ENCODE measurements around the gene RAB32.
A peak's percentile ranks its signal among the peaks of the same experiment; 100 is the strongest.
"Not testable (repeated sequence)": the region's sequence is repeated elsewhere in the genome, so short reads cannot be mapped to it uniquely, and the experiment has no call there.

RAB32 gene

DNA sequence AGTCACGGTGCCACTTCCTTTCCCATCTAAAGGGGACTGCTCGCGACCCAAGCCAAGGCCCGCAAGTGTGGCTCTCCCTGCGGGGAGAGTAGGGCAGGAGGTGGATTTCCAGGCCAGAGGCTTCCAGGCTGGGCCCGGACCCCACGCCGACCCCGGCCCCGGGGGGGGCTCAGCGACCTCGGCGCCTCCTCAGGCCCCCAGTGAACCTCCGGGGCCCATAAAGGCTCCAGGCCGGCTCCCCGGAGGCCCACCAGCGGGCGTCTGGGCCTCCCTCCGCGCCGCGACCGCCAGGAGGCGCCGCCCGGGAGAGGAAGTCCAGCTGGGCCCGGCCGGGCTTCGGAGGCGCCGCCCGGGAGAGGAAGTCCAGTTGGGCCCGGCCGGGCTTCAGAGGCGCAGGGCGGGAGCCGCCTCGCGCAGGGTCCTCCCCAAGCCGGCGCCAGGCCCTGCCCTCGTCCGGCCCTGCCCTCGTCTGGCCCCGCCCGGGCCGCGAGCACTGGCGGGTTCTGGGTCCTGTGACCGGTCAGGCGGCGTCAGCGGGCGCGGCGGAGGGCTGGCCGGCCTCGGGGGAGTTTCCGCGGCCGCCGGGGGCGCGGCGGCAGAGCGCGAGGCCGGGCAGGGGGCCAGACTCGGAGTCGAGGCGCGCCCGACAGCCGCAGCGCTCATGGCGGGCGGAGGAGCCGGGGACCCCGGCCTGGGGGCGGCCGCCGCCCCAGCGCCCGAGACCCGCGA, at the start of gene RAB32:
TSS of gene RAB32 (plus strand) at position 623 of the 729 bp plus-strand sequence. CDS start at position 662, 39 bp downstream.
- peak; percentile 41 to 51 for DNase-seq

DNA sequence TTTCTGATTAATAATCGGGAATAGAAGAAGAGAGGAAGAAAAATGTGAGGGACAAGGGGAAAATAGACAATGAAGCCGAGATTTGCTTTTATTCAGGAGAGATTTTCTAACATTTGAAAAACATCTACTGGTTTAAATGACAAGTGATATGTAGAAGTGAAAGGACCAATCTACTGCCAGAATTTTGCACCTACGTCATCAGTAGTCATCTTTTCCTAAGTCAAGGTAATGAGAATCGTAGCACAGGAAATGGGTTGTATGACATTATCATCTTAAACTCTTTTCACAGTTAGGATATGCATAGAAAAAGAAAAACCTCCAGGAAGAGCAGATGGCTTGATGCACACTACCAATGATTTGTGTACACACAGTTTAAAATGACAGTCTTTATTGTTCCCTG, 45.3 kb upstream of the RAB32 start:
- DNase-seq: no peak

DNA sequence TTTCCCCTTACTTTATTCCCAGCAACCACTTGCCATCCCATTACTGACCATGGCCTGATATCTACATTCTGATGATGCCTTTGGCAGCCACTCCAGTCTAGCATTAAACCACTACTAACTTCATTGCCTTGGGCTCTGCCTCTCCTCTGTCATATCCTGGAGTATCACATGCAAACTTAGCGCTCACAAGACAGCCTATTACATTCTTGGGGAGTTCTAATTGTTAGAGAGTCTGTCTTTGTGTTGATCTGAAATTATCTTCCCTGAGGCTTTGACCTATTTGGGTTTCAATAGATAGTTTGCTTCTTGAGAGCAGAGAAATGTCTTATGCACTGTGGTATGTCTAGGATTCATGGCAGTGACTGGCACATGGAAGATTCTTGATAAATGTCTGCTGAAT, 40.5 kb upstream of the RAB32 start:
- no peak for DNase-seq

DNA sequence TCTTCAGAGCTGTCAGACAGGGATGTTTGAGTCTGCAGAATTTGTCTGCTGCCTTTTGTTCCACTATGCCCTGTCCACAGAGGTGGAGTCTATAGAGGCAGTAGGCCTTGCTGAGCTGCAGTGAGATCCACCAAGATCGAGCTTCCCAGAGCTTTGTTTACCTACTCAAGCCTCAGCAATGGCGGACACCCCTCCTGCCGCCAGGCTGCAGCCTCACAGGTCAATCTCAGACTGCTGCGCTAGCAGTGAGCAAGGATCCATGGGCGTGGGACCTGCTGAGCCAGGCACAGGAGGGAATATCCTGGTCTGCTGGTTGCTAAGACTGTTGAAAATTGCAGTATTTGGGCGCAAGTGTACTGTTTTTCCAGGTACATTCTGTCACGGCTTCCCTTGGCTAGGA, 28.4 kb upstream of the RAB32 start:
- DNase-seq: no peak

DNA sequence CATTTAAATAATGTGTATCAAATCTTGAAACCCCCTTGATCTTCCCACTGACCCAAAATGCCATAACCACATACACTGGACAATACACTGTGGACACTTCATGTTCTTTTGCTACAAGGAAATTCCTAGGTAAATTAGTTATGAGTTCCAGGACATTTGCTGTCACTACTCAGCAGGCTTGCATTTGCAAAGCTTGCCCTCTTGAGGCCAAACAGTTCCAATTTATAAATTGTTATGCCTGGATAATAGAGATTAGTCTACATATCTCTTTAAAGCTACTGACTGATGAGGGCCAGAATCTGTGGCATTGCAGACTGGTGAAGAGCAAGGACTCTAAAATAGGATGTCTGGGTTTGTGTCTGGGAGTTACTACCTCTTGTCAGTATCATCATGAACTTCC, 17.4 kb upstream of the RAB32 start:
- DNase-seq: no peak

DNA sequence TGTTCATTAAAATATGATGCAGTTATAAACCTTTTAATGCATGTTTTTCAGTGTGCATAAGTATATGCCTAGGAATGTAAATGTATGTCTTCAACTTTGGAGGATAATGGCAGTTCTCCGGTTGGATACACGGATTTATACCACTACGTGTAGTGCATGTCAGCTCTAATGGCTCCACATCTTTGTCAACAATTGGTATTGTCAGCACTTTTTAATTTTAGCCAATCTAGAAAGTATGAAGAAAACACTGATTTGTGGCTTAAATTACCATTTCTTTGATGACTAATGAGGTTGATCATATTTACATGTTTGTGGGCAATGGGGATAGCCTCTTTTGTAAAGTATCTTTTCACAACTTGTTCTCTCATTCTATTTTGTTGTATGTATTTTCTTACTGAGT, 10.9 kb upstream of the RAB32 start:
- DNase-seq: no peak

DNA sequence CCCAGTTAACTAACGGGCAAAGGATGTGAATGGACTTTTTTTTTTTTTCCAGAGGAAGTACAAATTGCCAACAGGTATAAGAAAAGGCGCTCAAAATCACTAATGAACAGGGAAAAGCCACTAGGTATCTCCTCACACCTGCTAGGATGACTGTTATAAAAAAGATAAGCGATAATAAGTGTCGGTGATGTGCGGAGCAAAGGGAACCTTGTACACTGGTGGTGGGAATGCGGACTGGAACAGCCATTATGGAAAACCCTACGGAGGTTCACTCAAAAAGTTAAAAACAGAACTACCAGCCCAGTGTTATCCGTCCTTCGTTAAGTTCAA, 787 bp upstream of the RAB32 start:
- DNase-seq: no peak

DNA sequence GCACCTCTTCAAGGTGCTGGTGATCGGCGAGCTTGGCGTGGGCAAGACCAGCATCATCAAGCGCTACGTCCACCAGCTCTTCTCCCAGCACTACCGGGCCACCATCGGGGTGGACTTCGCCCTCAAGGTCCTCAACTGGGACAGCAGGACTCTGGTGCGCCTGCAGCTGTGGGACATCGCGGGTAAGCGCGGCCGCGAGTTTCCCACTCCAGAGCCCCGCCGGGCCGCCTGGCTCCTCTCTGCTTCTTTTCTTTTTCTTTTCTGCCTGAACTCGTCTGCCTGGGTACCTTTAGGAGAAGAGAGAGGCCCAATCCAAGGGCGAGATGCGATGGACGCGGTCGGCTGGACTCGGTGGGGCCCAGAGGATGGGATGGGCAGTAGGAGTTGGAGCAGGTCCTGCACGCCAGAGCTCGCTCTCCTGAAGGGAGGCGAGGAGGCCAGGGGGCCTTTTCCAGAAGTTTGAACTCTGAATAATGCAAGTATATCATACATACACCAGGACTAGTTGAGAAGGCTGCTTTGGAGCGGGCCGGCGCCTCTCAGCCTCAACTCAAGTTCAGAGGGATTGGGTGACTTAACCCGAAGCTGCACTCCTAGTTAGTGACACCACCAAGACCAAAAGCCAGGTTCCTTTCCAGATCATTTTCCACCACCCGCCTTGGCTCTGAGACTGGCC, 445 bp downstream of the RAB32 start:
- peak; percentile 19 to 24 for DNase-seq

DNA sequence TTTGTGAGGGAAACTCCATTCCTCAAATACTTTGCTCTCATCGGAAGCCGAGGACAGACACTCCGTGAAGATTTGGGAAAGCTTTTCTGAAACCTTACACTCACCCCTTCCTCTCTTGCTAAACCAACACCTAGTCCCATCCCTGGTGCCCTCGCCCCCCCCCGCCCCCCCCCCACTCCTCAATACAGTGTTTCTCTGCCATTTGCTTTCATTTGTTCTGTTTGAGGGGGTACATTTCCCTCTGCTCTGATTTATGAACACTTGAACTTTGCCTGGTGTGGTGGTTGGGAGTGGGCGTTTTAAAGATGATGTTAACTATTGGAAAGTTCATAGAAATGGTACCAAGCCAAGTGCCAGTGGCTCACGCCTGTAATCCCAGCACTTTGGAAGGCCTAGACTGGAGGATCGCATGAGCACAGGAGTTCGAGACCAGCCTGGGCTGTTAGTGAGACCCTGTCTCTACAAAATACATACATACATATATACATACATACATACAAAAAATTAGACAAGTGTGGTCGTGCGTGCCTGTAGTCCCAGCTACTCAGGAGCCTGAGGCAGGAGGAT, 1.1 kb downstream of the RAB32 start:
- no peak for DNase-seq

DNA sequence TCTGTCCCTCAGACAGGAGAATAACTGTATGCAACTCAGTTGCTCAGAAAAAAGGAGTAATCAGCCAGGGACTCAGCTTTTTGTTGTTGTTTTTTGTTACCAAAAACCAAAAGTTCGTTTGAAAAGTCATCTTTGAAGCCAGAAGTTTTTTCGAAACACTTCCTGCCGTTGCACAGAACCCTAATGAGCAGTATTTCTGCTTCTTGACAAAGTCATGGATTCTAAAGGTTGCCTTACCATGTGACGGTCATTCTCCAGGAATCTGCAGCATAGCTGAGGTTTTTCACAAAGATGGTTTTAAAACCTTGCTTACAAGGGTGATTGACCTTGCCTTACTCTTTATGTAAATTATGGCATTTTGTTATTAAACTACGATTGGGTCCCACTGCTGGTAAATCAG, 1.9 kb downstream of the RAB32 start:
- no peak for DNase-seq

DNA sequence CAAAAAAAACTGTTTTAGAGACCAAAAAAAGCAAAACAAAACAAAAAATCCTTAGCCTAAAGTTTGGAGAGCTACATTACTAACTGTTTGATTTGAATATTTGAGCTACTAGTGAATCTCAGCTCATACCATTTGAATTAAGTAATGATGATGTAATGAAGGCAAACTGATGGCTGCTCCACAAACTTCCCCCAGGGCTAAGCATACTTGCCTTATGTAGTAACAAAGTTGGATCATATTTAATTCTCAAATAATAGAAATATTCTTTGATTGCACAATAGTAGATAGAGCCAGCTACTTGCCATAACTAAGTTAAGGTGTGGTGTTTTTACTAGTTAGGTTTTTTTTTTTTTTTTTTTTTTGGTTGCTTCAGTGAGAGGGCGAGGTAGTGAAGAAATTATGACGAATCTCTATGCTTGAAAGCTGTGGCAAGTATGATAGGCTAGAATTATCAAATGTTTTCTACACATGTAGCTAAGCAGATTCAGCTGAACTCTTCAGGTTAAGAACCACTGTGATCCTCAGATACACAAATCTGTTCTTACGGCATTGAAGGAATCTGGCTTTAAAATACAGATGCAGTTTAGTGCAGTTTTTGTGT, 2.9 kb downstream of the RAB32 start:
- no peak for DNase-seq

DNA sequence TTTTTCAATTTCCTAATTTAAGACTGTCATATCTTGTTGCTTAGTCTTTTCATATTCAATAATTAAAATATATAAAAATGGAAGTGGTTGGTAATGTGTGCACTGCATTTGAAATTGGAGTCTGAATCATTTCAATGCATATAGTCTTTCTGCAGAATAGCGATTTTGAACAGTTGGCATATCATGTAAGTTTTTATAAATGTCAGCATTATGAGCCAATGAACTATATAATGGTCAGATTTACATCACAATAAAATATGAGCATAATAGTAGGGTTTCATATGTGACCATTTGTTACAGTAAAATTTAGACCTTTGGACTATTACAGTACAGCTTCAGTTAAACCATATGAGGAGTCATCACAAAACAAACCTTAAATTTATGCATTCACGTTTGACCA, 4.3 kb downstream of the RAB32 start:
- DNase-seq: no peak

DNA sequence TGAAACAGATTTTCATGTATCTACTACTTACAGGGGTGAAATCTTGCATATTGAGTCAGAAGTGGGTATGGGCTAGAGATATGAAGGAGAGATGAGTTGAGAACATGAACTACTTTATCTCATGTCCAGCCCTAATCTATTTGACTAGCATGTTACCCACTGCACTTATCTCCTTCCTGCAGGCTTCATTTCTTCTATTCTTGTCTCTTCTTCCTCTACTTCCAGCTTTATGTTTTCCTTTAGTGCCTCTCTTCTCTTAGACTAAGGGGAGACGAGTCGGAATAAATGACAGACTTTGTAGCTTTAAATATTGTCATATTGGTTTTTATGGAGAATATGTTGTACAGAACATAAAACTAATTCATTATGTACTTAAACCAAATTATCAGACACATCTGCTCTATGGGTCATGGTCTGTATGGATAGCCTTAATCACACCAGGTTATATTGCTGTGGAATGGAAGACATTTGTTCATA, 5.3 kb downstream of the RAB32 start:
- DNase-seq: no peak

DNA sequence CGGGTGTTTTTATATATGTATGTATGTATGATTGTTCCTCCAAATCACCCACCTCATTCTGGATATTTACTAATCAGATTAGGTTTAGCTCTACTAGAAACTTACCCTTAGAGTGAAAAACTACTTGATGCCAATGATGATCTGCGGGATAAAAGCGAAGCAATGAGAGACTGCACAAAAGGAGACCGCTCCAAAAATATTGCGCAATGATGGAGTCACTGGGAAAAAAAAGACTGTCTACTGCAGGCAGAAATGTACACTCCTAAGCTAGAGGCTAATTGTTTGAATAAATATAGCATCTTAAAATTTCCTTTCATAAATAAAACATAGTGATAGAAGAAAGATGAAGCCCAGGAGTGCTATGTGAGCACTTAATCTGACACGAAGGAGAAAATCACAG, 7.3 kb downstream of the RAB32 start:
- no peak for DNase-seq

DNA sequence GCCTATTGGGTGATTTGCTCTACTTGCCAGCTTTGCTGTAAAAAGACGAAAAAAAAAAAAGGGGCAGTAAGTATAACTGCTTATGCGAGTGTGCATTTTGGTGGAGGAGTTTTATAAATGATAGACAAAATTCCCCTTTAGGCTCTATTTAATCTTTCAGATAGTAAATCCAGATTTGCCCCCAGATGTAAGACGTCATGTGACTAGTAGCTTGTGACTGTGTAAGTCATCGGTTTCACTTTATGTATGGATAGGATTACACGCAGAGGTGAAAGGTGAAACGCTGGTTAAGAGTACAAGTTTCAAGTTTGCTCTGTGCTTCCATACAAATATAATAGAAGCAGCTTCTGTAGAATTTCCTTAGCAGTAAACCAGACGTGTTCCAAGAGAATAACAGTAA, 7.9 kb downstream of the RAB32 start:
- no peak for DNase-seq

DNA sequence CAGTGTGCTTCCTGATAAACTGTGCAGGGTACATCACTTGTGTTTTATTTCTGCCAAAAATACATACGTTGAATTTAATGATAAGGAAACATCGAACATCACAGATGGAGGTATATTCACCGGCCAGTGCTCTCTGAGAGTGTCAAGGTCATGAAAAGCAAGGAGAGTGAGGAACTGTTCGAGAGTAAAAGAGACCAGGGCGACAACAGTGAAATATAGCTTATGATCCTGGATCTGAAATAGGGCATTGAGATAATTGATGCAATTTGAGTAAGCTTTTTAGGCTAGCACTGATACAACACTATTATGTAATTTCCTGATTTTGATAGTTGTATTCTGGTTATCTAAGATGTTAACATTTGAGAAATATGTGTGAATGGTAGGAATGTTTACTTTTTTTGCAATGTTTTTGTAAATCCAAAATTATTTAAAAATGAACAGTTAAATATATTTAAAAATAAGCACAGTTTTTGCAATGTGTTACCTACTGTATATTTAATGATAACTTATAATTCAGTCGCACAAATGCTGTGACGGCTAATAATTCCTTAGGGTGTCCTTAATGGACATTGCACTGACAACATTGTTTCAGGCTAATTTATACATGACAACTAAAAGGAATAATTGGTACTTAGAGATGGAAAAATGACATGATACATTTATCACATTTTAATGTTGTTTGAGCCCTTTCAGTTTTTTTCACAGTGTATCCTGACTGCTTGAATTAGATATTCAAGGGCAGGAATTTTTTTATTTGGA, 9.9 kb downstream of the RAB32 start:
- DNase-seq: no peak

DNA sequence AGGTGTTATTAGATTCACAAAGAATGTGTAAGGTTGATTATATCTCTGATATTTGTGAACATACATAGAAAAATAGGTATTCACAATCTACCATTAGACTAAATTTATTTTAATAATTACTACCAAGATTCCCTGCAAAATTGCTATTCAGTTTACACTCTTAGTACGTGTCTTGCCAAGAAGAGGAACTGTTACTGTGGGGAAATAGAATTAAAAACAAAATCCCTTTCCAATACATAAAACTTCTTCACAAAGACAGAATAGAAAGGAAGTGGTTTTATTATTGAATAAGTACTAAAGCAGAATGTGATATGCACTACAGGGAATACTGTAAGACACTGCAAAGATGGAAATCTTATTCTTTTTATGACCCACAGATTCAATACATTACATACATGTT, 17.0 kb downstream of the RAB32 start:
- no peak for DNase-seq

DNA sequence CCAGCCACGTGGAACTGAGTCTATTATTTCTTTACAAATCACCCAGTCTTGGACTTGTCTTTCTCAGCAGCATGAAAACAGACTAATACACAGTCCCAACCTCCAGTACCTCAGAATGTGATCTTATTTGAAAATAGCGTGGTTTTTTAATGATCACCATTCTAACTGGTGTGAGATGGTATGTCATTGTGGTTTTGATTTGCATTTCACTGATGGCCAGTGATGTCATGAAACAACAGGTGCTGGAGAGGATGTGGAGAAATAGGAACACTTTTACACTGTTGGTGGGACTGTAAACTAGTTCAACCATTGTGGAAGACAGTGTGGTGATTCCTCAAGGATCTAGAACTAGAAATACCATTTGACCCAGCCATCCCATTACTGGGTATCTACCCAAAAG, 23.0 kb downstream of the RAB32 start:
- not testable (repeated sequence) for DNase-seq

DNA sequence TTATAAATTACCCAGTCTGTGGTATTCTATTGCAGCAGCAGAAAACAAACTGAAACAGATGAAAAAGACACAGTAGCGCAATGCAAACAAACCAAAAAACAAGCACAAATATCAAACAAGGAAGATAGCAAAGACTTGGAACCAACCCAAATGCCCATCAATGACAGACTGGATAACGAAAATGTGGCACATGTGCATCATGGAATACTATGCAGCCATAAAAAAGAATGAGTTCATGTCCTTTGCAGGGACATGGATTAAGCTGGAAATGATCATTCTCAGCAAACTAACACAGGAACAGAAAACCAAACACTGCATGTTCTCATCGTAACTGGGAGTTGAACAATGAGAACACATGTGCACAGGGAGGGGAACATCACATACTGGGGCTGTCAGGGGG, 25.0 kb downstream of the RAB32 start:
- not testable (repeated sequence) for DNase-seq

DNA sequence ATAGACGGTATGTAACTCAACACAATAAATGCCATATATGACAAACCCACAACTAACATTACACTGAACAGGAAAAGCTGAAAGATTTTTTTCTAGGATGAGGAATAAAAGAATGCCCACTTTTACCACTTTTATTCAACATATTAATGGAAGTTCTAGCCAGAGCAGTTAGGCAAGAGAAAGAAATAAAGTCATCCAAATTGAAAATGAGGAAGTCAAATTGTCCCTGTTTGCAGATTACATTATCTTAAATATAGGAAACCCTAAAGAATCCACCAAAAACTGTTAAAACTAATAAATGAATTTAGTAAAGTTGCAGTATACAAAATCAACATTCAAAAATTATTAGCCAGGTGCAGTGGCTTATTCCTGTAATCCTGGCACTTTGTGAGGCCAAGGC, 30.6 kb downstream of the RAB32 start:
- DNase-seq: no peak

DNA sequence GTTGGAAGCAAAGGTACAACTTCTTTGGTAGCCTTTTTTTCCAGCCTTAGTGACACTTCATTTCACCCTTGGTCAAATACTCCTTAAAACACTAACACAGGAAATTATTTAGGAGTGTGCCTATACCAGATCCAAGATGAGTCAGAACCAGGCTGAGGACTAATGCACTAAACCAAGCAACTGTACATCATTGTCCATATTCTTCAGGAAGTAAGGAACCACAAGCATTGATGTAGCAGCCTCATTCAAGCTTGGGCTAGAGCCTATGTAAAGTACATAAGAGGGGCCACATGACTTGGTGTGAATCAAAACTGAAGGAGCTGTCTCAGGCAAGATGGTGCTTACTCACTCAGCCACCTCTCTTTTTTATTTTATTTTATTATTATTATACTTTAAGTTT, 34.4 kb downstream of the RAB32 start:
- no peak for DNase-seq

DNA sequence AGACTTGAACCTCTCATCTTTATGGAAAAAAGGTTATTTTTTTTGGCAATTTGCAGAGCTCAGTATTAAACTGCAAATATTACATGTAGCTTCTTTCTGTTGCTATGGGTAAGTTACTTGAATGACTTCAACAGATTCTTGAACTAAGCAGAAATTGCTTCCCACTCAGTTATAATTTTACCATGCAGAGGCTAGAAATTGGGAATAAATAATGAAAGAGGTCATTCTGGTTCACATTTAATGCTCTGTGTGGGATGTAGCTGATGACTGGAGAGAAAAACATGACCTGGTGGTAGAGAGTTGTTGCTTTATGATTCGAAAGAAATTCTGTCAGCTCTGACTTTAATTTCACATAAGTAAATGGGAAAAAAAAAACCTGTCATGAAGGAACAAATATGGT, 38.3 kb downstream of the RAB32 start:
- no peak for DNase-seq

DNA sequence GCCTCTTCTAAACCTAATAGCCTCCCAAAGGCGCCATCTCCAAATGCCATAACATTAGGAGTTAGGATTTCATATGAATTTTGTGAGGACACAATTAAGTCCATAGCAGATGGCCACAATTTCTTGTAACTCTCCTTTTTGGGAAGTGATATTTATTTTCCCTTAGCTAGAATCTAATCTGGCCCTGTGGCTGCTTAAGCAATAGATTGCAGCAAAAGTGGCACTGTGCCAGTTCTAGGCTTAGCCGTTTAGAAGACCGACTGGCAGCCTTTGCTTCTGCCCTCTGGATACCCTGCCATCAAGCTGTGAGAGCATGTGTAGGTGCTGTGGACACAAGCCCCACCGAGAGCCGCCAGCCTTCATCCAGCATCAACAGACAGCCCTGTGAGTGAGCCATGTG, 39.2 kb downstream of the RAB32 start:
- DNase-seq: no peak
